ENCODE results near the gene HHAT.

DNA sequence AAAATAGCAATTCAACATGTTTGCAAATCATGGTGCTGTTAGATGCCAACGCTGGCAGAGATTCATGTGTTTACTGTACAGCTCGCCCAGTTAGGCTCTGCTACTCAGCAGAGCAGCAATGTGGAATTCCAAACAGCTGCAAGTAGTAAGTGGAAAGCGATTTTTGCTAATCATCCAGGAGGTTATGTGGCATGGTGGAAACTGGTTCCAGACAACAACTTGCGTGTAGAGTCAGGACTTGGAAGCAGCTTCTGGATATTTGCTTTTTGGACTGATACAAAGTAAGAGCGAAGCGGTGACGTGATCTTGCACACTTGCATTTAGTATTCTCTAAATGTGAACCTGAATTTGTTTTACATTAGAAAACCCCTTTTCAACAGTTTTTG lies 27.1 kb upstream of the HHAT start:
- TF ChIP-seq, protein P1, sequence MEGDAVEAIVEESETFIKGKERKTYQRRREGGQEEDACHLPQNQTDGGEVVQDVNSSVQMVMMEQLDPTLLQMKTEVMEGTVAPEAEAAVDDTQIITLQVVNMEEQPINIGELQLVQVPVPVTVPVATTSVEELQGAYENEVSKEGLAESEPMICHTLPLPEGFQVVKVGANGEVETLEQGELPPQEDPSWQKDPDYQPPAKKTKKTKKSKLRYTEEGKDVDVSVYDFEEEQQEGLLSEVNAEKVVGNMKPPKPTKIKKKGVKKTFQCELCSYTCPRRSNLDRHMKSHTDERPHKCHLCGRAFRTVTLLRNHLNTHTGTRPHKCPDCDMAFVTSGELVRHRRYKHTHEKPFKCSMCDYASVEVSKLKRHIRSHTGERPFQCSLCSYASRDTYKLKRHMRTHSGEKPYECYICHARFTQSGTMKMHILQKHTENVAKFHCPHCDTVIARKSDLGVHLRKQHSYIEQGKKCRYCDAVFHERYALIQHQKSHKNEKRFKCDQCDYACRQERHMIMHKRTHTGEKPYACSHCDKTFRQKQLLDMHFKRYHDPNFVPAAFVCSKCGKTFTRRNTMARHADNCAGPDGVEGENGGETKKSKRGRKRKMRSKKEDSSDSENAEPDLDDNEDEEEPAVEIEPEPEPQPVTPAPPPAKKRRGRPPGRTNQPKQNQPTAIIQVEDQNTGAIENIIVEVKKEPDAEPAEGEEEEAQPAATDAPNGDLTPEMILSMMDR (IDR thresholded peaks at IDR 0.05; ENCODE audit: extremely low read depth in 1 of 2, insufficient read depth in 1 of 2, low read depth in 1 of 2, low read length in 2 of 2), result no peak
- TF ChIP-seq MAX (IDR thresholded peaks at IDR 0.05; ENCODE audit: insufficient read depth, insufficient read length), result no peak
- TF ChIP-seq POLR2AphosphoS5 (IDR thresholded peaks at IDR 0.05; ENCODE audit: insufficient read depth, low read depth, low read length), result no peak
- no peak for TF ChIP-seq POLR2A (IDR thresholded peaks at IDR 0.05; ENCODE audit: low read depth, low read length)
- TF ChIP-seq GATA2 (IDR thresholded peaks at IDR 0.05; ENCODE audit: insufficient read depth, insufficient read length, low read depth, low read length), result no peak
- TF ChIP-seq JUN (IDR thresholded peaks at IDR 0.05; ENCODE audit: borderline replicate concordance, insufficient read depth, insufficient read length, low read depth), result no peak
- TF ChIP-seq EZH2 (IDR thresholded peaks at IDR 0.05; ENCODE audit: borderline replicate concordance, low read depth, low read length, severe bottlenecking), result no peak
- no peak for TF ChIP-seq MYC (IDR thresholded peaks at IDR 0.05; ENCODE audit: low read depth, low read length)
